Stomach (tissue), 9 donors: Measurements from ENCODE around the gene LTF. TPM values are rescaled to one million over a fixed set of nuclear protein-coding genes. Genes with fewer than 3 reads are reported as not detected.
A peak's percentile ranks its signal among the peaks of the same experiment; 100 is the strongest.
"Not testable (repeated sequence)": the region's sequence is repeated elsewhere in the genome, so short reads cannot be mapped to it uniquely, and the experiment has no call there.

Source experiments
- DNase-seq, 2 donors: peaks; one replicate each; pipeline versions ENCODE4 v3.0.0 to v3.0.0-alpha.2; 2013 to 2019
- H3K27ac ChIP-seq, 5 donors: fragments of 200-600 bp in 4 of 5; sonication (generic) in 4 of 5; one replicate each; pipeline ENCODE4 v1.5.1; 2013 to 2019; ENCODE audit warnings: mild to moderate bottlenecking in 1 of 5, moderate library complexity in 1 of 5
- H3K27me3 ChIP-seq, 3 donors: fragments of 200-600 bp; sonication (generic); one replicate each; pipeline ENCODE4 v1.5.1; 2017 to 2019; ENCODE audit warnings: mixed run types in 1 of 3
- H3K36me3 ChIP-seq, 4 donors: fragments of 200-600 bp; sonication (generic); 1 replicate in 3 of 4; 2 replicates in 1 of 4; pipeline ENCODE4 v1.5.1; 2016 to 2019
- H3K4me1 ChIP-seq, 4 donors: fragments of 200-600 bp; sonication (generic); one replicate each; pipeline ENCODE4 v1.5.1; 2016 to 2019
- H3K4me3 ChIP-seq, 4 donors: fragments of 200-600 bp; sonication (generic) in 3 of 4; one replicate each; pipeline ENCODE4 v1.5.1; 2016 to 2019; ENCODE audit warnings: mild to moderate bottlenecking in 1 of 4
- H3K9me3 ChIP-seq, 4 donors: fragments of 200-600 bp; sonication (generic); one replicate each; pipeline ENCODE4 v1.5.1; 2016 to 2019
- CTCF ChIP-seq, 7 experiments: fragments of 450-650 bp in 4 of 7; fragments of 200-600 bp in 3 of 7; sonication (generic) in 3 of 7; IDR thresholded peaks; one replicate each; pipeline ENCODE4 v1.5.1; 2016 to 2019; ENCODE audit warnings: antibody characterized with exemption in 7 of 7, control low read depth in 2 of 7, mild to moderate bottlenecking in 1 of 7
- EP300 ChIP-seq: sonication (generic); formaldehyde crosslinking; IDR thresholded peaks from one replicate; pipeline ENCODE4 v1.6.1; 2017; ENCODE audit warnings: antibody characterized with exemption
- POLR2A ChIP-seq, 4 donors: fragments of 450-650 bp; IDR thresholded peaks; one replicate each; pipeline ENCODE4 v1.6.1; 2016; ENCODE audit warnings: antibody characterized with exemption in 4 of 4, control low read depth in 2 of 4, mild to moderate bottlenecking in 1 of 4, moderate library complexity in 1 of 4
- POLR2AphosphoS5 ChIP-seq, 3 donors: sonication (generic); formaldehyde crosslinking; IDR thresholded peaks; one replicate each; pipeline ENCODE4 v1.6.1; 2016; ENCODE audit warnings: antibody characterized with exemption in 3 of 3
- WGBS, 5 donors: extraction: QIAGEN DNeasy Blood & Tissue Kit in 3 of 5; methylation state at CpG; one replicate each; pipeline versions ENCODE4 v1.1.5 to v1.1.7; 2013 to 2018; 5-methylcytosine and 5-hydroxymethylcytosine counted together
- intact Hi-C: fragments of 100-400 bp; cut with DNase I; formaldehyde crosslinking; loops from one replicate; pipeline ENCODE4 v1.15.1; 2023; ENCODE audit warnings: low total_unique reads
- polyA plus RNA-seq, 3 donors: library from polyadenylated mRNA; stranded (reverse); fragments of 200-250 nt; gene quantifications; one replicate each; pipeline ENCODE4 v1.2.3, GENCODE V29; 2013
- total RNA-seq, 5 donors: library from RNA; depleted of rRNA; stranded (reverse); fragments of >200 nt; gene quantifications; one replicate each; pipeline versions ENCODE4 v1.1.0 to v1.2.3, GENCODE V29; 2014 to 2016
- donor health status: healthy with polysubstance abuse.
- donor health status: Bipolar disorder and iron deficiency.
- donor health status: healthy.

The LTF gene
- total and polyA plus RNA-seq, 8 donors = 0.58 to 1,112 (median 106) TPM

DNA sequence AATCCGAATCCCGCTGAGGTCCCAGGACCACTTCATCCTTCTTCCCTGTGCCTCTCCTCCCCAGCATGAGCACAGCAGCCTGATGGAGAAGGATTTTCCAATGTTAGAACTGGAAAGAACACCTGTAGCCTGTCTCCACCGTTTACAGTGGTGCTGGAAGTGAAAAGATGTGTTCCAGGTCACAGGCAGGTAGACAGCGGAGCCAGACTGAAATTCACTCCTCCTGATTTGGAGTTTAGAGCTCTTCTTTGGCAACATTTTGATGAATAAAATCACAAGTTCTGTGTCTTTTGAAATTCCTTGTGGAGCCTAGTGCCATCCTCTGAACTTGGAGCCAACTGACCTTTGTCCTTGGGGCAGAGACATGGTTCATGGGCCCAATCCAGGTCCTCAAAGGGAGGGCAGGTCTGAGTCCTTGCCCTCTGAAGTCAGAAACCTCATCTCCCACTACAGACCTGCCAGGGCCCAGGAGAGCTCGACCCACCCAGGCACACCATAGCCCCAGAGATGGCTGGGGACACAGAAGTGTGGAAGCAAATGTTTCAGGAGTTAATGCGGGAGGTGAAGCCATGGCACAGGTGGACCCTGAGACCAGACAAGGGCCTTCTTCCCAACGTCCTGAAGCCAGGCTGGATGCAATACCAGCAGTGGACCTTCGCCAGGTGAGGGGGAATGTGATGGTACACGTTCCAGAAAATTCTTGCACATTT is 33.0 kb upstream of the LTF start, which contains the start of gene RTP3:
Gene RTP3 (plus strand): TSS at position 421 of the 710 bp plus-strand sequence. CDS start 87 bp downstream, at position 508.
- no peak for TF ChIP-seq EP300
- no peak for TF ChIP-seq CTCF (IDR thresholded peaks at IDR 0.05)
- no peak for TF ChIP-seq POLR2AphosphoS5 (IDR thresholded peaks at IDR 0.05)
- no peak for TF ChIP-seq POLR2A (IDR thresholded peaks at IDR 0.05)
- Histone ChIP-seq H3K4me1 (peaks cover 0 to 4% (median 0%) of the 10 kb centered on the region in 4 donors), H3K36me3 (no peaks in the 10 kb centered on the region), H3K27me3 (no peaks in the 10 kb centered on the region), H3K4me3 (no peak within 1 kb of the TSS), H3K27ac (no peak within 1 kb of the TSS), H3K9me3 (no peaks in the 10 kb centered on the region)
- intact Hi-C loops = no loop called here
- 73 to 80% (median 77%) methylated on average over 8 to 9 of the region's 9 CpGs for WGBS, 5 donors
- no peak for DNase-seq

GRCh38 chr3:46496746-46497555 is 32.2 kb upstream of the LTF start:
- Histone ChIP-seq H3K4me3 (no peak overlapping the region), H3K9me3 (no peaks in the 10 kb centered on the region), H3K4me1 (peaks cover 0 to 4% (median 0%) of the 10 kb centered on the region in 4 donors), H3K36me3 (no peaks in the 10 kb centered on the region), H3K27ac (no peak overlapping the region), H3K27me3 (no peaks in the 10 kb centered on the region)
- WGBS, 5 donors = 55 to 70% (median 63%) methylated on average over 9 of the region's 9 CpGs
- TF ChIP-seq POLR2AphosphoS5 (IDR thresholded peaks at IDR 0.05) (no peak), POLR2A (IDR thresholded peaks at IDR 0.05) (no peak), CTCF (IDR thresholded peaks at IDR 0.05) (no peak), EP300 (no peak)
- intact Hi-C loops = no loop called here
- DNase-seq = peak in 1 of 2 donors; percentile 46

GRCh38 chr3:46495901-46496456 is 31.3 kb upstream of the LTF start:
- intact Hi-C loops = no loop called here
- H3K9me3 ChIP-seq = no peaks in the 10 kb centered on the region
- H3K4me3 ChIP-seq = no peak overlapping the region
- H3K27ac ChIP-seq = no peak overlapping the region
- H3K4me1 ChIP-seq = peaks cover 0 to 9% (median 3%) of the 10 kb centered on the region in 4 donors
- DNase-seq = no peak
- no peaks in the 10 kb centered on the region for H3K27me3 ChIP-seq
- WGBS, 5 donors = 85 to 94% (median 88%) methylated on average over 5 of the region's 5 CpGs
- TF ChIP-seq POLR2AphosphoS5 (IDR thresholded peaks at IDR 0.05) (peak in 1 of 3 donors; percentile 24), EP300 (no peak), POLR2A (IDR thresholded peaks at IDR 0.05) (no peak)
- H3K36me3 ChIP-seq = no peaks in the 10 kb centered on the region

DNA sequence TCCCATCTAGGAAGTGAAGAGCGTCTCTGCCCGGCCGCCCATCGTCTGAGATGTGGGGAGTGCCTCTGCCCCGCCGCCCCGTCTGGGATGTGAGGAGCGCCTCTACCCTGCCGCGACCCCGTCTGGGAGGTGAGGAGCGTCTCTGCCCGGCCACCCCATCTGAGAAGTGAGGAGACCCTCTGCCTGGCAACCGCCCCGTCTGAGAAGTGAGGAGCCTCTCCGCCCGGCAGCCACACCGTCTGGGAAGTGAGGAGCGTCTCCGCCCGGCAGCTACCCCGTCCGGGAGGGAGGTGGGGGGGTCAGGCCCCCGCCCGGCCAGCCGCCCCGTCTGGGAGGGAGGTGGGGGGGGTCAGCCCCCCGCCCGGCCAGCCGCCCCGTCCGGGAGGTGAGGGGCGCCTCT is 29.8 kb upstream of the LTF start:
- not testable (repeated sequence) for H3K4me3 ChIP-seq, H3K27me3 ChIP-seq, H3K9me3 ChIP-seq, H3K36me3 ChIP-seq, DNase-seq, H3K27ac ChIP-seq
- 94 to 100% (median 97%) methylated on average over 6 to 27 of the region's 33 CpGs for WGBS, 5 donors
- intact Hi-C loops = loop anchor here (5.0 kb wide), 1 partner anchor 143 kb away; no protein-coding TSS in a partner anchor
- H3K4me1 ChIP-seq = peaks cover 3 to 13% (median 8%) of the 10 kb centered on the region in 4 donors

DNA sequence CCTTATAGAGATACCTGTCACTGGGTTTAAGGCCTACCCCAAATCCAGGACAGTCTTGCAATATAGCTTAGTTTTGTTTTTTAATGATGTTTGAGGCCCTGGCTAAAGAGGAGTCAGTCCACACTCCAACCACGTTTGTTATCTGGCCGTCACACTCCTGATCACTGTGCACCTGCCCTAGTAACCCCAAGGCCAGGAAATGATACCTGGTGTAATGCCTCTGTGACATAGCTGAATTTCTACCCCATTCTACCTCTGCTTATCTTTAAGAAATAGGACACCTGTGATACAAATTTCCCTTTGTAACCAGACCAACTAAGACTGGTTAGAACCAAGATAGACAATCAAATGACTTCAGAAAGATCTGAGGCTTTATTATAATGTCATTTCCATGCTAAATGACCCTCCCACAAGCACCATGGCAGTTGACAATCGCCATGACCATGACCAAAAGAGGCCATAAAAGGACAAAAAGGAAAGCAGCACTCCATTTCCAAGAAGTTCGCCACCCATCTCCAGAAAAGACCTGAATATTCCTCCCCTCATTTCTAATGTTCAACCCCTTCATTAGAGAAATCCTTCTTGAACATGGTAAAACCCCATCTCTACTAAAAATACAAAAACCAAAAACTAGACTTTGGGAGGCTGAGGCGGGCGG is 28.3 kb upstream of the LTF start:
- TF ChIP-seq POLR2AphosphoS5 (IDR thresholded peaks at IDR 0.05) (no peak), EP300 (no peak), POLR2A (IDR thresholded peaks at IDR 0.05) (no peak), CTCF (IDR thresholded peaks at IDR 0.05) (no peak)
- intact Hi-C loops = loop anchor here (5.0 kb wide), 1 partner anchor 144 kb away; no protein-coding TSS in a partner anchor

More for the DNA sequence above, 28.3 kb upstream of the LTF start:
- no peak for DNase-seq
- no peaks in the 10 kb centered on the region for H3K36me3 ChIP-seq
- peaks cover 13 to 22% (median 17%) of the 10 kb centered on the region in 4 donors for H3K4me1 ChIP-seq
- H3K27me3 ChIP-seq = no peaks in the 10 kb centered on the region
- no peak overlapping the region for H3K4me3 ChIP-seq
- no peaks in the 10 kb centered on the region for H3K9me3 ChIP-seq
- no peak overlapping the region for H3K27ac ChIP-seq
- WGBS, 5 donors = 78 to 91% (median 85%) methylated on average over 6 of the region's 6 CpGs
